ENCODE data around the gene CREB3L2. TPM values are rescaled to one million over a fixed set of nuclear protein-coding genes. Genes with fewer than 3 reads are reported as not detected.

Gene CREB3L2
- total RNA-seq, 2 experiments from 2014 or later: 22.7 to 79.0 TPM

- no TSS peak for BruUV-seq (replicated peaks)
- intact Hi-C loops (cut with micrococcal nuclease; ENCODE audit: unreplicated experiment): no loop called here
- Histone ChIP-seq H4K20me1 (ENCODE audit: insufficient read depth, low read length) (no peaks in the 10 kb centered on the region; the same call in 1 of the 2 replicates), H3K79me2 (ENCODE audit: insufficient read depth, low read depth, low read length) (no peaks in the 10 kb centered on the region), H3K4me3 (ENCODE audit: low read depth, low read length, poor library complexity, severe bottlenecking) (no peak overlapping the region), H3K4me2 (ENCODE audit: low read length) (no peak overlapping the region), H3K9me2 (ENCODE audit: insufficient read depth, low read length) (no peaks in the 10 kb centered on the region), H3K9me3 (ENCODE audit: low read length) (no peaks in the 10 kb centered on the region), H3K27ac (ENCODE audit: low read depth, low read length, poor library complexity, severe bottlenecking) (no peak overlapping the region), H2AFZ (ENCODE audit: low read length) (no peak overlapping the region), H3K36me3 (ENCODE audit: insufficient read depth, low read length) (no peaks in the 10 kb centered on the region), H3K4me1 (ENCODE audit: insufficient read depth, low read length, poor library complexity, severe bottlenecking) (no peaks in the 10 kb centered on the region)
- TF ChIP-seq EZH2phosphoT487 (IDR thresholded peaks at IDR 0.05; ENCODE audit: borderline replicate concordance, low read depth, low read length) (no peak), CTCF (conservative IDR thresholded peaks at IDR 0.05; ENCODE audit: low read length) (no peak)
- ChIA-PET CTCF (ENCODE audit: unreplicated experiment) (no interaction called here), POLR2A (interaction anchor here (0.6 to 1.9 kb wide), 5 partner anchors 9 to 1075 kb away, joined by 3 to 7 read pairs (median 5); no protein-coding TSS in a partner anchor)
- DNase-seq (ENCODE audit: low spot score): no peak
These were observed 59.3 kb downstream of the CREB3L2 start for GRCh38 chr7:137942484-137943115.

GRCh38 chr7:137940656-137941518 lies 61.0 kb downstream of the CREB3L2 start:
- Histone ChIP-seq H2AFZ (ENCODE audit: low read length) (no peak overlapping the region), H3K9me2 (ENCODE audit: insufficient read depth, low read length) (no peaks in the 10 kb centered on the region), H3K4me3 (ENCODE audit: low read depth, low read length, poor library complexity, severe bottlenecking) (no peak overlapping the region), H3K4me2 (ENCODE audit: low read length) (no peak overlapping the region), H4K20me1 (ENCODE audit: insufficient read depth, low read length) (peaks cover 5% of the 10 kb centered on the region; the same call in 1 of the 2 replicates), H3K9me3 (ENCODE audit: low read length) (no peaks in the 10 kb centered on the region), H3K27ac (ENCODE audit: low read depth, low read length, poor library complexity, severe bottlenecking) (no peak overlapping the region), H3K79me2 (ENCODE audit: insufficient read depth, low read depth, low read length) (no peaks in the 10 kb centered on the region), H3K4me1 (ENCODE audit: insufficient read depth, low read length, poor library complexity, severe bottlenecking) (peaks cover 7% of the 10 kb centered on the region), H3K36me3 (ENCODE audit: insufficient read depth, low read length) (no peaks in the 10 kb centered on the region)
- BruUV-seq (replicated peaks): no TSS peak
- DNase-seq (ENCODE audit: low spot score): no peak
- intact Hi-C loops (cut with micrococcal nuclease; ENCODE audit: unreplicated experiment): no loop called here
- TF ChIP-seq CTCF (conservative IDR thresholded peaks at IDR 0.05; ENCODE audit: low read length) (no peak), EZH2phosphoT487 (IDR thresholded peaks at IDR 0.05; ENCODE audit: borderline replicate concordance, low read depth, low read length) (no peak)
- POLR2A ChIA-PET: interaction anchor here (0.6 to 1.9 kb wide), 6 partner anchors 9 to 44 kb away, joined by 4 to 7 read pairs (median 5); no protein-coding TSS in a partner anchor
- CTCF ChIA-PET (ENCODE audit: unreplicated experiment): no interaction called here

Data from OCI-LY7 (cell line).